Left colon (tissue), 2 donors: ENCODE data around the gene LPP. TPM values are rescaled to one million over a fixed set of nuclear protein-coding genes. Genes with fewer than 3 reads are reported as not detected.

ENCODE experiments used
- ATAC-seq: fragments of 200-7000 bp; cut with Tn5 transposase; one replicate; pipeline ENCODE4 v1.9.1; 2020; ENCODE audit warnings: mild to moderate bottlenecking, moderate library complexity
- DNase-seq, 2 donors: peaks; one replicate each; pipeline ENCODE4 v3.0.0-alpha.2; 2020
- intact Hi-C, 2 donors: fragments of 100-400 bp; cut with DNase I in 1 of 2; cut with micrococcal nuclease in 1 of 2; formaldehyde crosslinking; loops; one replicate each; pipeline versions ENCODE4 v1.11.2 to v1.14.0; 2022; cut with DNase I, micrococcal nuclease
- total RNA-seq, 2 donors: library from RNA; stranded (reverse); fragmentation: NEBNext Ultra II Directional; extraction: Animal tissue kit (Norgen Biotek cat#: 25700); gene quantifications; one replicate each; pipeline ENCODE4 v1.2.1, GENCODE V29; 2021
- donor health status: DM: no; HTN: no; CAD: no.
- donor health status: DM: yes; HTN: yes; CAD: no.

Gene LPP
- total RNA-seq, 2 donors from 2014 or later: 228 to 258 TPM

DNA sequence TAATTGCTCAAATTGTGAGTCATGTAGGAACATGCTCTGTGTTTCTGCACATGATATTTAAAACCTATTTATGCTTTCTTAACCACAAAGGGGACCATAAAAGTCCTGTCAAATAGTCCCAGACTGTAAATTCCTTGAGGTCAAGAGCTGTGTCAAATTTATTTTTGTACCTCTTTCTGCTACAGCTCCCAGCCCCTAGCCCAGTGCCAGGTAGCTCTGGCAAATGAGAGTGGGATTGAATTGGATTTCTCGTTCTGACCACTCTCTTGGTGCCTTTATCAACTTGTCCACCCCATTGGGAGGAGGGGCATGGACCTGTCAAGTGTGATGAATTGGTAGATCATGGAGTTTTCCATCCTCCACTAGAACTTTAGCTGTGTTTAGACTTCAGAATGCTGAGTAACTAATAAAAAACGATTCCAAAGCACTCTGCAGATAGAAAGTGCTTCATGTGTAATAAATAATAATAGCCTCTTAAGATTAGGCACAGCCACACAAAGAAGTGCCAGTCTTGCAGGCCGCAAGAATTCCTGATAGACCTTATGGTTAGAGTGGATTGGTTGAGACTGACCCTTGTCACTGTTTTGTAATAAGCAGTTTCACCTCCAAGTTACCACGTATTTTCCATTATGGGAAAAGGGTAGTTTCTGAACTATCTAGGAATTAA is 120.4 kb downstream of the LPP start:
- ATAC-seq (no peak), DNase-seq (no peak)
- intact Hi-C loops: no loop called here

DNA sequence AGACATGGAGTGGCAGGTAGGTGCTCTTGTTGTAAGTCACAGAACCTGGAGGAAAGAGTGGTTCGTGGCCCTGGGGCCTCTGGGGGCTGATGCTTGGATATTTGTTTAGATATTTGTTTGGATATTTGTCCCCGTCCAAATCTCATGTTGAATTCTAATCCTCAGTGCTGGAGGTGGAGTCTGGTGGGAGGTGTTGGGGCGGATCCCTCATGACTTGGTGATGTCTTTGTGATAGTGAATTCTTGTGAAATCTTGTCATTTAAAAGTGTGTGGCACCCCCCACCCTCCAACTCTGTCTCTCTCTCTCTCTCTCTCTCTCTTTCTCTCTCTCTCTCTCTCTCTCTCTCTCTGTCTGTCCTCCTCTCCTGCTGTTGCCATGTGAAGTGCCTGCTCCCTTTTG is 122.4 kb downstream of the LPP start:
- ATAC-seq: no peak
- DNase-seq: no peak
- intact Hi-C loops: no loop called here

DNA sequence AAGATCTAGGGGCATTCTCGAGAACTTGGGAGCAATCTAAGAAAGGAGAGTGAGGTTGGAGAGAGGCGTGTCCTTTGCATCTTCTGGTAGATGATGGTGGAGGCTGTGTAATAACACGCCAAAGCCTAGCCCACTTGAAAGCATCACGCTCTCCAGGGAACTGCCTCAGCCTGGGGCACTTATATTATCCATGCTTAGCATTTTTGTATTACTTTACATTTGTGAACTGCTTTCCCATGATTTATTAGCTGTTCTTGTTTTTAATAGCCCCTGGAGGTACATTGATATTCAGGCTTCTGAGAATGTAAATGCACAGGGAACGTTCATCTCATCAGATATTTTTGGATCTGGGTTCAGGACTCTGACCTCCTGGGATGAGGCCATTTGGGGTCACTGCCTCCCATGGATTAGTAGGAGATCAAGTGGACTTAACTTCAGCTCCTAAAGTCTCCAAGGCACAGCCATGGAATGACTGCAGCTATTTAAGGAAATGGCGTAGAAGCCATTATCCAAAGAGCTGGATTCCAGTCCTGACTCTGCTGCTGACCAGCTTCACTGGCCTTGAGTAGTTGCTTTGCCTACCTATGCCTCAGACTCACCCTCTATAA is 124.9 kb downstream of the LPP start:
- DNase-seq: no peak
- no peak for ATAC-seq
- intact Hi-C loops: no loop called here

DNA sequence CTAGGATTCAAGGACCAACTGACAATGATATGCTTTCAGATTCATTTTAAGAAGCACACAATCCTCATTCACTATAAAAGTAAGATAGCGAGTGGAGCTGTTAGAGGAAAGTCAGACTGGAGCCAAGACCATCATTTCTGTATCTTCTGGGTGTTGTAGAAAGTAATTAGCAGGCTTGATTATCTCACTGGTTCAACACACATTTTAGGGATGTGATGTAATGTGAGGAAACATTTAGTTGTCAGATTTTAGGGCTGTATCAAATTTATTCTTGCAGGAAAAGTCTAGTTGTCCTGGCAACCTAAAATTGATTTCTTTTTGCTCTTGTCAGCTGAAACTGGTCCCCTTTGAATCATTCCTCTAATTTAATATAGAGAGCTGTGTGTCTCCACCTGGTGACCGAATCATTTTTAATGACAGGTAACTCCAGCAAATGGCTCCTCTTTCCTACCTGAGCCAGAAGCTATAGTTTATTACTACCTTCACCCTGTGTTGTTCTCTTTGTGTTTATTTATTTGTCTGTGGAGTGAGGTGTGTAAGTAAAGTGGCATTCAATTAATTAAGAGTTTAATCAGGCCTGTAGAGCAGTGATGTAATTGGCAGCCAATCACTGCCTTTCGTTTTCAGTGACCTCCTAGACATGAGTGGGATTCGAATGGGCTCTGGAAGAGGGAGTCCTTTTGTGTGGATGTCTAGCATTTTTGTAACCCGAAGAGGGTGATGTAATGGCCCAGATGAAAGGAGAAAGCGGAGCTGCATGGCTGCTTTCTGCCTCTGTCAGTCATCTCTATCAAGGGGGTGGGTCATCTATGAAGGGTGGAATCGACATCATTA is 125.8 kb downstream of the LPP start:
- DNase-seq (no peak), ATAC-seq (no peak)
- intact Hi-C loops: no loop called here

DNA sequence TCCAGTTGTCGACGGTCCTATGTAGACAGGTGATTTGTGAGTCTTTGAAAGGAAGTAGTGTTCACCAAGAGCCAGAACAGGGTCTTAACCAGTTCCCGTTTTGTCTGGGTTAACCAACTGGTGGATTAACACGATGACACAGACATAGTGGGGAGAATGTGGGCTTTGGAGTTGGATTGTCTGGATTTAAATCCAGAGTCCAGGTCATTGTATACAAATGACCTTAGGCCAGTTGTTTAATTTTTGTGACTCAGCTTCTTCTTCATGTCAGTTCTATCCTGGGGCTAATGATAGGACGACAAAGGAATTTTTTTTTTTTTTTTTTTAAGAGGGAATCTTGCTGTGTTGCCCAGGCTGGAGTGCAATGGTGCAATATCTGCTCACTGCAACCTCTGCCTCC is 126.7 kb downstream of the LPP start:
- intact Hi-C loops: no loop called here
- DNase-seq: no peak
- ATAC-seq: no peak

DNA sequence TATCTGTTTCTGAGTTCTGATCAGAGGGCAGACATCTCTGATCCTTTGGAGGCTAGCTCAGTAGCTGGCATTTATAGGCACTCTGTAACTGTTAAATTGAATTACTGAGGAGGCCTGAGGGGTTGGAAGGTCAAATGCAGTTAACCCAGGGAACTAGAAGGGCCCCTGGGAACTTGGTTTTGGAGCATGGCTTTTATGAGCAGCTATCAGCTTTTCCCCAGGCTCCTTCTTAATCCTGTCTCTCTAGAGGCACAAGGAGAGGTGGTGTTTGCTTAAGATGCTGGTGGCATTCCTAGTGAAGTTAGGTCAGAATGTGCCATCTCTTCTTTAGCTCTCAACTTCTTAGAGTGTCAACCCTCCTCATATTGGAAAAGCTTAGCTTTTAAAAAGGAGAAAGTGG is 128.9 kb downstream of the LPP start:
- ATAC-seq (peak; percentile 16), DNase-seq (no peak)
- intact Hi-C loops: no loop called here

DNA sequence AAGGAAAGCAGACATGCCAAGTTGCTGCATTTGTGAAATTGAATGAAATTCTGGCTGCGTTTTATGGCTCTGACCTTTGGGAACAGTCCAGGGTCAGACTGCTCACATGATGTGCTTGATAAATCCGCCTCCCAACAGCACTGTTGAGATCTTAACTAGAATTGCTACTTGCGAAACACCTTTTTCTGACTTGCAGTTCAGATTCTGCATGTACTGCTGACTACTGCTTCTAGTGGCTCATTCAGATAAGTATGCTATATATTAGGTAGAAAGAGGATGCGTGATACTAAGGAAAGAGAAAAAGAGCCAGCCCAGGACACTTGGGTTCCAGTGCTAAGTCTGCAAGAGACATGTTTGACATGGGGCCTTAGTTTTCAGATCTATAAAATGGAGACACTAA is 129.4 kb downstream of the LPP start:
- DNase-seq: no peak
- intact Hi-C loops: no loop called here
- ATAC-seq: peak; percentile 76

DNA sequence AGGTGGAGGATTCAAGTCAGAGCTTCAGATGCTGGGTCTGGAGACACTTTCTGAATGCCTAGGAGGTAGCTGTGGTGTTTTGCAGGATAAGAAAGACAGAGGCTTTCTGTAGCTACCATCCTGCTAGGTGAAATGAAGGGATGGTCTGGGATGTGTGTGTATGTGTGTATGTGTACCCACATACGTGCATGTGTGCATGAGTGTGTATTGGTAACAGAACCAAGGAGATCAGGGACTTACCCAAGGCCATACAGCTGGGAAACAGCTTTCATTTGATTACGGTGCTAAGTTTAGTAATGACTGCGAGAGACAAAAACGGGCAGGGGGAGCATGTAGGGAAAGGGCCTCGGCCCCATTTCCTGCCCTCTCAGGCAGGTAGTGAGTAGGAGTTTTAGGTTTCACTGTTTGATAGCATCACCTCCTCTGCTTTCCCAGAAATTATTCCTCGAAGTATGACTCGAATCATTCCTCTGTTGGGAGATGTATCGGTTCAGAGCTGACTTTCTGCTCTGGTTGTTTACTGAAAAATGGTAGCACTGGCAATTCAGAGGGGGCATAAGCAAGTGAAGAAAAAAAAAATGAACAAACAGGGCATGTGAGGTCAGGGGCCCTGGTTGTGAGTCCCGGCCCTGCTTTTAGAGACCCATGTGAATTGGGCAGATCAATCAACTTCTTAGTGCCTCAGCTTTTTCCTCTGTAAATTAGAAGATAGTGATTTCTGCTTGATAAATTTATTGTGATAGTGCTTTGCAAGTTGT is 130.7 kb downstream of the LPP start:
- intact Hi-C loops: no loop called here
- ATAC-seq (no peak), DNase-seq (no peak)

DNA sequence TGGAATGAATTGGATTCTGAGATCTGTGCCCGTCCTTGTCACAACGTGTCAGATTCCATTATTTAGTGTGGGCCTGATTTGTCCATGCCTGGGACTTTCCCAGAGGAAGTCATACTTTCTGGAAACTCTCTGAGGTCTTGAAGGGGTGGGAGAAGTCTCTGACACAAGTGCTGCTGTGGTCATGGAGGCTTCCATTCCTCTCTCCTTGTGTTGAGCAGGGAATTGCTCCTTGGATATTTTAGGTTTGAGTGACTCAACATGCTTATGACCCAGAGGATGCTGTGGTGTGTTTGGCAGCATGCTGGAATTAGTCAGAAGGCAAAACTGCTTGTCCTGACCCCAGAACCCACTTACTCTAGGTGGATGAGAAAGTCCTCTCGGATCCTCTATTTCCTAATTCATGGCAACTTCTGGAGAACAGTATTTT is 132.1 kb downstream of the LPP start:
- DNase-seq (no peak), ATAC-seq (no peak)
- intact Hi-C loops: no loop called here

DNA sequence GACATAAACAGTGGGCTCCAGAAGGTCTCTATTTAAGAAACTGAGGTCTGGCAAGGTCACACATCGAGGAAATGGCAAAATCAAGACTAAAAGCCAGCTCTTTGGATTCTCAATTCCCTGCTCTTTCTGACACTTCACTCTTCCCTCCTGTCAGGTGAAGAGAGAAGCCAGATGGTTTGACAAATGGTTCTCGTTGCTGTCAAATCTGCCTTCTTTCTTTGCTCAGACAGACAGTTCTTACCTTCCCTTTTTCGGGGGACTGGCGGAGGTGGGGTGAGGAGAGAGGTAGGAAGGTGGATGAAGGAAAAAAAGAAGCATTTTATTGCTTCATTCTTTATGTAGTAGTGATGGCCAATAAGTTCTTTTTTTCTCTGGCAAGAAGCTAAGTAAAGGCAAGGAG is 133.4 kb downstream of the LPP start:
- DNase-seq (no peak), ATAC-seq (no peak)
- intact Hi-C loops: no loop called here

DNA sequence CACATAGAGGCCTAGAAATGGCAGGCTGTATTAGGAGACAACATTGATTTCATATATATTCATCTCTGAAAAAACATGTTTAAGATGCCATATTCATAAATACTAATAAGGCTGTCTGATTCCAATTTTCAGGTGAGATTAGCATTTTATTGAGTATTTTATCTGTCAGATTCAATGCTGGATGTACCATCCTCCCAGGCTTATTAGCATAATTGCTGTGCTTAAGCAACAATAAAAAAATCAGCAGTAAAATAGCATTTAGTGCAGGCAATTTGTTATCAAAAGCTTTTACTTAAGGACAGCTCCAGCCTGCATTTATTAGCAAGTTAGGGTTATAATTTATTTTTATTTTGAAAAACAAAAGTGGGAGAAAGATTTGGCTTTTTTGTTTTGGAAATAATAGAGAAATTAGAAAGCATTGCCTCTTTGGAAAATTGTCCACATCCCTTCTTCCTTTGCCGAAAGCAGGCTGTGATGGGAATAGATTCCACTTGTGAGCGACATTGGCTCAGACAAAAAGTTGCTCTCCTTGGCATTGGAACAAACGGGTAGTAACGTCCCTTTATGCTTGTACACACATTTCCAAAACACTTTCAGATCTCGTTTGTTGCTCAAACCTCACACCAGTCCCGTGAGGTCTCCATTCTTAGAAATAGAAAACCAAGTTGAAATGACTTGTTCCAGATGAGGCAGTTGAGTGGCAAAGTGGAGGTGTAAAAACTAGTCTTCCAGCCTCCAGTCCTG is 134.0 kb downstream of the LPP start:
- intact Hi-C loops: no loop called here

DNA sequence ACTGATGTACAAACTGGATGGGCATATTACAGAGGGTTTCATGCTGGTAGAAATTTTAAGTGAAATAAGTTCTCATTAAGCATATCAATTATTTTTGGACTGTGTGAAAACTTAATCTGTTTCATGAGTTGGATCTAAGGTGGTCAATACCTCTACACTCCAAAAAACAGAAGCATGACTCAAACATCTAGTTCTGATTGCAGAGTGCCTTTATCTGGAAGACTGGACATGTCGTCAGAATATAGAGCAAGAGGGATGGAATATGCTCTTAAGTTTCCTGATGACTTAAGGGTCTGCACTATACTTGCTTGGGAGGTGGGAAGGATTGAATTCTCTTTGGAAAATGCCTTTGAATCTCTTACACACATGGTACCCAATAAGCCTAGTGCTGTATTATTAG is 138.3 kb downstream of the LPP start:
- DNase-seq (no peak), ATAC-seq (no peak)
- intact Hi-C loops: no loop called here

More for the DNA sequence above, 134.0 kb downstream of the LPP start:
- DNase-seq (no peak), ATAC-seq (no peak)

DNA sequence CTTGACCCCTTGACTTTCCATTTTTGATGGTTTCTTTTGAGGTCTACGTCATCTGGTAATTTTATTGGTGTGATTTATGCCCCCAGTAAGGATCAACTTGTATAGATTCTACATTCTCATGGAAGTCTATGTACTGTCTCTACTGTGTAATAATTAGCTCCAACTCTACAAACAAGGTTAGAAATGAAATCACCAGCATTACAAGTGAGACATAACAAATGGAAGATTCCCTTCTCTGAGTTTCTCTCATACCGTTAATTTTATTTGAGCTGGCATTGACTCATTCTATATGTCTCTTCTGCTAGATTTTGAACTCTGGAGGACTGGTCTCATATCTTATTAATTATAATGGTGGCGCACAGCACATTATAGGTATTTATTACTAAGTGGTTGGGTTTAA is 138.9 kb downstream of the LPP start:
- intact Hi-C loops: no loop called here
- DNase-seq (no peak), ATAC-seq (no peak)

DNA sequence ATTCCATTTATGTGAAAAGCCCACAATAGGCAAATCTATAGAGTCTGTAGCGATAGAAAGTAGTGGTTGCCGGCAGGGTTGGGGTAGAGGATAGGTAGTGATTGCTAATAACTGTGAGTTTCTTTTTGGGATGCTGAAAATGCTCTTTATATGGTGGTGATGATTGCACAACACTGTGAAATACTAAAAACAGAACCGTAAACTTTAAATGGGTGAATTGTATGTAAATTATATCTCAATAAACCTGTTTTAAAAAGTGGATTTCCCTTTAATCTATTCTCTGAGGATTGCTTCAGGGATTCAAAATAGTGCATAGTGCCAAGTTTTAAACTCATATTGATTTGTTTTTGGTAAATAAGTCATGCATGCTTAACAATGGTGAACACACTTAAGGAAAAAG is 140.2 kb downstream of the LPP start:
- DNase-seq: no peak
- intact Hi-C loops: no loop called here

DNA sequence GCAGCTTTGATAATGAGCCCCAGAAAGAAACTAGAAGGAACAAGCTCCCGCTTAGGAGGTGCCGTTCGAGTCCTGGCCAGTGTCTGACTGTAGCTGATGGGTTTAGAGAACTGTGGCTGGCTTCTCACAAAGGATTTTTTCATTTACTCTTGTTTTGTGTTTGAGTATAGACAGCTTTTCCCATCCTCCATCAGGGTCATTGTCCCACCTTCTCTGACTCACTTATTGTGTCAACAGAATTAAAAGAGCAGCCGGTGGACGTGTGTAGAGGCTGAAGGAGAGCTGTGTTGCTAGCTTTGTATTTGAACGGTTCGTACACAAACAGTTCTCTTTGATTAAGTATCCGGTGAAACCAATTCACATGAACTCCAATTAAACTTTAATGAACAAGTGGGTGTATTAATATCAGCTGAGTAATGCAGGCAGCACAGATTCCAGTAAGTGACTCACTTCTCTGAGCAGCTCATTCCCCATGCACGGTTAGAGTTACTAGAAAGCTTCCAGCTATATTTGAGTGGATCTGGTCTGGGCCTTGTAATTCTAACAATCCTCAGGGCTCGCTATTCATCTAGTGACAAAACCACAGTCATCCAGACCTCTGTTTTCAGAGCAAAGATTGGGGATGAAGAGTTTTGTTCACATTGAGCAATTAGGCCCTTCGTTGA is 141.0 kb downstream of the LPP start:
- DNase-seq: no peak
- intact Hi-C loops: no loop called here

More for the DNA sequence above, 140.2 kb downstream of the LPP start:
- ATAC-seq: no peak

DNA sequence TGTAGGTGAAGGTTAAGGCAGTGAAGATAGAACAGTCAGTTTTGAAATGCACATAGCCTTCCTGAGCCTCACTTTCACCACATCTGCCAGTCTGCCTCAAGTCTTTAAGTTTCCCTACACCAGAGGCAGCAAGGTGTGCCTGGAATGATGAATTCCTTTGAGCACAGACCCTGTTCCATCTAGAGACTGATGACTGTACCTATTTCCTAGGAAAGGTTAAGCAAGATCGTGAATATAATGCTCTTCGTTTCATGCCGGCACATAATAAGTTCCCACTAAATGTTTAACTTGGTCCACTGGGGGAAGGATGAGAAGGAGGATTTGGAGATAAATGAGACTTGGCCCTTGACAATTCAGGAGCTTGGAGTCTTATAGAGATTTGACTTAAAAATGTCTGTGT is 141.9 kb downstream of the LPP start:
- intact Hi-C loops: no loop called here
- DNase-seq: no peak
- no peak for ATAC-seq

More for the DNA sequence above, 141.0 kb downstream of the LPP start:
- peak; percentile 50 for ATAC-seq

DNA sequence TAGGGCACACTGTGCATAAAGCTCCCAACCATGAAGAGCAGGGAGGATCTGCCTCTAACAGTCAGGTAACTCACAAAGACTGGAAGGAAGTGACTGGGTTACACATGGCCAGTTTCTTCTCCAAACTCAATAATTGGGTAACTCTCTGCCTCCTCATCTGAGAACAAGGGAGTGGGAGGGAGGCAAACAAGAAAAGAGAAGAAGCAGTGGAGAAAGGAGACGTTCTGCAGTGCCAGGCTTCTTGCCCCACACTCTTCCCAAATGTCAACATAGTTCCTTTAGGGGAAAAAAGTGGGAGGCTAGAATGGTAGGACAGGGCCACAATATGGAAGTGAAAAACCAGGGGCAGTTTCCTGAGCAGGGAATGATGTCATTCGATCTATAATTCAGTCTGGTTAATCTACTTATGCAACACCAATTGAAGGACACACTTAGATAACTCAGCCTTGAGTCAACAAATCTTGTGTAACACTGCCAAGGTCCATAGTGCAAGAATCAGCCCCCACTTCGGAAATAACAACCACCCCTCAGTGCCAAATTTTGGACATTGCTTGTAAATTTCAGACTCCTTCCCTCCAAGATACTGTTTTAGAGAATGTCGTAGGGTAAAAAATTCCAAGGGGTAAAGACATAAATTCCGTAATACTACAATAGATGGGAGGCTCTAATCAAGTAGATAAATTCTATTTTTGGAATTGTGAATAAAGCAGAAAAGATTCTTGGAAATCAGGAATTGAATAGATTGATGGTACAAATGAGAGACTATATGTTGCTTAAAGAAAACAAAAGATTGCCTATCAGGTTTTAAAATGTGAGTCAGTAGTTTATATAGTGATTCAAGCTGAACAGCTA is 143.0 kb downstream of the LPP start:
- ATAC-seq (peak; percentile 87), DNase-seq (no peak)
- intact Hi-C loops: no loop called here
